GF-D8 (cell line): Measurements from ENCODE around the gene NKD1.
"Not testable (repeated sequence)": the region's sequence is repeated elsewhere in the genome, so short reads cannot be mapped to it uniquely, and the experiment has no call there.

ENCODE experiments used
- DNase-seq: peaks from one replicate; lab custom pipeline; 2025; lab: John Stamatoyannopoulos, UW

Gene NKD1

DNA sequence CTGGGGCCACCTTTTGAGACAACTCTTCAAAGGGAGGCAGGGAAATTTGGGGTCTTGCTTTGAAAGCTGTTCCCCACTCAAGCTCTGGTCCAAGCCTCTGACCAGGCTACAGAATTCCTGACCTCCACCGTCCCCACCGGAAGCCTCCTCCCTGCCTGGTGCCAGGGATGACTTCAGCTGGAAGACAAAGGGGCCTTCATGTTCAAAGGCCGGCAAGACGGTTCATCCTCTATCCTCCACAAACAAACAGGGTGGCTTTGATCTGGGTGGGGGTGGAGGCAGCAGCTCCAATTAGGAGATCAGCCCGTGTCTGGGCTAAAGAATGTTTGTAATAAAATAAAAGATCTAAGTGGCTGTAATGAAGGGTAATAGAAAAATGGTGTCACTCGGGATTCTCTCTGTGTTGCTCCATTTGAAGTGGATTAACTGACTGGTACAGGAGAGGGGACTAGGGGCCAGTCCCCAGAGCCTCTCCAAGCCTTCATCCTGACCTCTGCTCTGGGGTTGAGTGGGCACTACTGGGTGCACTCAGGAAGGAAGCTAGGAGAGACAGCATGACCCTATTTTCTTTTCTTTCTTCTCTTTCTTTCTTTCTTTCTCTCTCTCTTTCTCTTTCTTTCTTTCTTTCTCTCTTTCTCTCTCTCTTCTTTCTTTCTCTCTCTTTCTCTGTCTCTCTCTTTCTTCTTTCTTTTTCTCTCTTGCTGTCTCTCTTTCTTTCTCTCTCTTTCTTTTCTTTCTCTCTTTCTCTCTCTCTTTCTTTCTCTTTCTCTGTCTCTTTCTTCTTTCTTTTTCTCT, 27.5 kb upstream of the NKD1 start:
- DNase-seq, result no peak

- DNase-seq, result no peak
These were observed 26.8 kb upstream of the NKD1 start for GRCh38 chr16:50521246-50521900.

GRCh38 chr16:50522324-50522723, 25.9 kb upstream of the NKD1 start:
- no peak for DNase-seq

GRCh38 chr16:50523710-50524109, 24.5 kb upstream of the NKD1 start:
- no peak for DNase-seq

GRCh38 chr16:50525262-50525661, 22.9 kb upstream of the NKD1 start:
- DNase-seq, result no peak

- no peak for DNase-seq
These were observed 22.5 kb upstream of the NKD1 start for GRCh38 chr16:50525716-50526115.

GRCh38 chr16:50526249-50526648, 21.9 kb upstream of the NKD1 start:
- no peak for DNase-seq

GRCh38 chr16:50526796-50527195, 21.4 kb upstream of the NKD1 start:
- DNase-seq, result no peak

DNA sequence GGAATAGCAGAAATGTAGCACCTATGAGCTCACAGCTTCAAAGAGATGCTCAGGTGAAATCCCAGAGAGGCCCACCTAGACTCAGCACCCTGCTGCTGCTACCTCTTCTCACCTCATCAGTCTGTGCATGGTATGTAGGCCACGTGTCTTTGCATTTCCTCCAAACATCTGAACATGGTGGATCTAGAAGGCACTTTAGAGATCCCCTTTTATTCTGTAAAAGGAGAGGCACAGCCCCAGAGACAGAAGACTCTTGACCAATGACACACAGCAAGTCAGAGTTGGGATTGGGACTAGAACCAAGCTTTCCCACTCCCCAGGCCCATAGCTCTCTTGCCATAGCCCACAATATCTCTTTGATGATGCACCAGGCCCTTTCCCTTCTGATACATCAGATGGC, 19.4 kb upstream of the NKD1 start:
- no peak for DNase-seq

DNA sequence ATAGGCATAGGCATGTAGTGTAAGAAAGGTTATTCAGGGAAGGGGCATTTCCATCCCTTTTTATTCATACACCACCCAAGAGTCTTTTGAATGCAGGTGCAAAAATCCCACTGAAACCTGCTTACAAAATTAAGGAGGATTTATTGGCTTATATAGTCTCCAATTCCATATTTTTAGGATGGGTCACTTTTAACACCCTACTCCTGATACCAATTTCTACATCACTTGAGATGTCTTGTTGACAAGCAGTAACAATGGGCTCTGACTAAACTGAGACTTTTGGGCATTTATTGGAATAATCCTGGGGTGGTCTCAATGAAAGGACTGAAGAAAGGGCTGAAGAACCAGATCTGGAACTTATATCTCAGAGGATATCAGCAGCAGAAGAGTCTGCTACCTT, 18.9 kb upstream of the NKD1 start:
- no peak for DNase-seq

- DNase-seq, result no peak
These were observed 17.6 kb upstream of the NKD1 start for GRCh38 chr16:50530277-50531236.

DNA sequence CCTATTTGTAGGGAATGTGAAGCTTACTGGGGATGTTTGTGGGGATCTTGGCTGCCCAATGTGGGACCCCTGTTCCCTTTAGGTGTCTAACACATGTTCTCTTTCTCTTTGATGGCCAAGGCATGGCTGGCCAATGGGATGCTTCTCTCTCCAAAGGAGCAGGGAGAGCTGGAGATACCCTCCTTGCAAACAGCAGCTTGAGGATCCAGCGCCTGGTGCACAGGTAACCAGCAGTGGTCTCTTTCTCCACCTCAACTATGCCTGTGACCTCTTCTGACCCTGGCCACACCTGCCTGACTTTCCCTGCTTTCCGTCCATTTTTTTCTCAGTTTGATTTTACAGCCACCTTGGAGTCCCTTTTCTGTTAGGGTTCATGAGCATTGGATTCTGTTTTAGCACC, 16.8 kb upstream of the NKD1 start:
- no peak for DNase-seq

GRCh38 chr16:50531901-50532300, 16.3 kb upstream of the NKD1 start:
- DNase-seq, result no peak

DNA sequence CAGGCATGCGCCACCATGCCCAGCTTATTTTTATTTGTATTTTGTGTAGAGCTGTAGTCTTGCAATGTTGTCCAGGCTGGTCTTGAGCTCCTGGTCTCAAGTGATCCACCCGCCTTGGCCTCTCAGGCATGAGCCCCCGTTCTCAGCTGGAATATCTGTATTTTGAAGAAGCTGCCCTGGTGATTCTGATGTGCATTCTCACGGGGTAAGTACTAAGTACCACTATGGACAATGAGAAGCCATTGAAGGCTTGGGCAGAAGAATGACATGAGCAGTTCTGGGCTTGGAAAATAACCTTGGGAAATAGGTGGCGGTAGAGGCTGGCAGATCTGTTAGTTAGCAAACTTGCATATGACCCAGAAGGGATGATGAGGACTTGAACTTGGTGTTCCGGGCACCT, 15.6 kb upstream of the NKD1 start:
- no peak for DNase-seq

- DNase-seq, result no peak
These were observed 14.9 kb upstream of the NKD1 start for GRCh38 chr16:50533317-50533716.

DNA sequence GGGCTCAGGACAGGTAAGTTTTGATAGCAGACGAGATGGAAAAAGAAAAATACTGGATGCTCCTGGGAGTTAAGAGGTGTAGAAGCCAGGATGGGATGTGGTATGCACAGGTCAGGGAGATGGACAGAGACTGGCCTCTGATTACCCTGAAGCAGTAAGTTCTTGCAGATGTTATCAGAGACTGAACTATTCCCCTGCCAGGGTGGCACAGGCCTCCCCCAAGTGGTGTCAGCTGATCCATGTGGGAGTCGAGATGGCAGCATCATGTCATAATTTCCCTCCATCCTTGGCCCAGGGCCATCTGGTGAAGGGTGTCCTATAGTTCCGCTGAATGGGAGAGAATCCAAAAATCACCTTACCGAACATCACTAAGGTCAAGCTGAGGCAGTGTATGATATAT, 14.1 kb upstream of the NKD1 start:
- DNase-seq, result no peak

GRCh38 chr16:50534556-50534955, 13.6 kb upstream of the NKD1 start:
- DNase-seq, result no peak

DNA sequence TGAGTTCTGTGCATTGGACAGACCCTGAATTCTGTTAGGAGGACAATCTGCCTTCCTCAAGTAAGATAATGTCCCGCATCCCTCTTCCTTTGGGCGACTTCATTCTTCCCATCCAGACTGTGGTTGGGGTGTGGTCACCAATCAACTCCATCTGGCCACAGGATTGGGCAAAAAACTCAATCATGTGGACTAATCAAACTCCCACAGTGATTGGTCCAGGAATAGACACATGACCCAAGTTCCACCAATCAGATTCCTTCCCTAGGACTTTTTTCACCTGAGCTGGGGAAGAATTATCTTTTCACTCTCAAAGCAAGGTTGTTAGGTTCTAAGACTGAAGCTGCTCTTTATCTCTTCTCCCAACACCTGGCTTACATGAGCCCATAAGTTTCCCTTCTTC, 13.2 kb upstream of the NKD1 start:
- DNase-seq, result no peak

DNA sequence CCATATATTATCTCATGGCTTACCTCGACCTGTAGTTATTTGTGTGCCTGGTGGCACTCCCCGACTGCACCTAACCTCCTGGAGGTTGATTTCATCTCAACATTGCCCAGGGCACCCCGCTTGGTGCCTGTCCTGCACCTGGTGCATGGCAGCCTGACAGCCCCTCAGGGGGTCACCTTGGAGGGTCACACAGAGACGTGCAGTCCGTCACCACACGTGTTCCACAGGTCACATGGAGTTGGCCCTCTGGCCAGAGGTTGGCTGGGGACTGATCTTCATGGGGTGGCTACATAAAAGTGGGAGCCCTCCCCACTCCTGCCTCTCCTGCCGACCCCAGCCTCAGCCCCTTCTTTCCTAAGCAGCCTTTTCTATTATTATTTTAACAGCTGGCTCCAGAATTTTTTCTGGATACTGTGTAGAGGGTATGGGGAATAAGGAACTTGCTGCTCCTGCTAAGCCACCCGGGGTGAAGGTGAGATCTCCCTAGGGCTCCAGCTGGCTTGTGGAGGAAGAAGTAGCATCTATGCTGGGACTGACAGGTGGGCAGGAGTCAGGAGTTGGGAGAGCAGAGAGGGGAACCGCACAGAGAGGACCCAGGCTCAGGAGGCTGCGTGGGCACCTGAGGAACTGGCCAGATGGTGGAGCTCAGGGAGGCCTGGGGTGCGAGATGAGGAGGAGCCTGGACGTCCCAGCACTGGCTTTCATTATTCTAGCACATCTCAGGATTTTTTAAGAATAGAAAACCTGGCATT, 12.5 kb upstream of the NKD1 start:
- DNase-seq, result no peak

- DNase-seq, result not testable (repeated sequence)
These were observed 11.9 kb upstream of the NKD1 start for GRCh38 chr16:50536258-50536645.

DNA sequence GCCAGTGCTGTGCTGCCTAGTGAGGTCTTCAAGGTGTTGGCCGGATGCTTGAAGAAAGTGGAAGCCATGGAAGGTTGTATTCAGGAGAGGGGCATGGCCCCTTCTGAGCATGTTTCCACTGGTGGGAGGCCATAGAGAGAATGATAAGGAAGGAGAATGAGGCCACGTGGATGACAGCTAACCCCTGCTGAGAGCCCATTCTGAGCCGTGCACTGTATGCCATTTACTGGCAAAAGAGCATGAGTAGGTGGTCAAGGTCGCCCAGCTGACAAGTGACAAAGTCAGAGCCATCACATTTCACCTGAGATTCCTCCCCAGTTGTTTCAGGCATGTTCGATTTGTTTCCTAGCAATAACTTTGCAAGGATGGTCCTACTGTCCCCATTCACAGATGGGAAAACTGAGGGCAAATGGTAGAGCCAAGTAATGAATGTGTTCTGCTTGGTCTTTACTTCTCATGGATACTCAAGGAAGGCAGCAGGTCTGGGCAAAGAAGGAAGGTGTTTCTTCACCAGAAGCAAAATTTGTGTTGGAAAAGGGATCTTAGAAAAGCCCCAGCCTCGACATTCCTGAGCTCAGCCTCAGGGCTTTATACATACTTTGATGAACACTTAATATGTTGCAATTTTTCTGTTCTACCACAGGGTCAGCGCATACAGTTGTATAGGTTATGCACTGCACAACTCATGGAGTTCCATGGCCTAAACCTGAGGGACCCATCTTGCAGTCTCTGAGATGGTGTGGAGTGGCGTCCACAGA, 10.5 kb upstream of the NKD1 start:
- DNase-seq, result no peak
